GM20000 (cell line): ENCODE data around the gene CCN2.

Source experiments
- DNase-seq: peaks from one replicate; pipeline ENCODE4 v3.0.0; 2012; ENCODE audit warnings: low spot score
- CTCF ChIP-seq: IDR thresholded peaks from 2 replicates; pipeline ENCODE4 v1.5.1; 2012; ENCODE audit warnings: mild to moderate bottlenecking, control low read depth; ENCODE audit errors: extremely low read depth, missing control alignments

CCN2 gene

GRCh38 chr6:131947986-131948661, 3.0 kb downstream of the CCN2 start:
- no peak for DNase-seq
- TF ChIP-seq CTCF, result no peak

GRCh38 chr6:131946992-131947955, 3.9 kb downstream of the CCN2 start:
- TF ChIP-seq CTCF, result no peak
- DNase-seq, result no peak

GRCh38 chr6:131946404-131946991, 4.7 kb downstream of the CCN2 start:
- TF ChIP-seq CTCF, result no peak
- DNase-seq, result no peak

GRCh38 chr6:131945971-131946370, 5.2 kb downstream of the CCN2 start:
- DNase-seq, result no peak
- no peak for TF ChIP-seq CTCF

- no peak for DNase-seq
- TF ChIP-seq CTCF, result no peak
Measured at GRCh38 chr6:131937703-131938631, 13.2 kb downstream of the CCN2 start.

GRCh38 chr6:131937226-131937625, 13.9 kb downstream of the CCN2 start:
- no peak for TF ChIP-seq CTCF
- DNase-seq, result no peak
